ENCODE results near the gene ABCC1.
A peak's percentile ranks its signal among the peaks of the same experiment; 100 is the strongest.

The ABCC1 gene

DNA sequence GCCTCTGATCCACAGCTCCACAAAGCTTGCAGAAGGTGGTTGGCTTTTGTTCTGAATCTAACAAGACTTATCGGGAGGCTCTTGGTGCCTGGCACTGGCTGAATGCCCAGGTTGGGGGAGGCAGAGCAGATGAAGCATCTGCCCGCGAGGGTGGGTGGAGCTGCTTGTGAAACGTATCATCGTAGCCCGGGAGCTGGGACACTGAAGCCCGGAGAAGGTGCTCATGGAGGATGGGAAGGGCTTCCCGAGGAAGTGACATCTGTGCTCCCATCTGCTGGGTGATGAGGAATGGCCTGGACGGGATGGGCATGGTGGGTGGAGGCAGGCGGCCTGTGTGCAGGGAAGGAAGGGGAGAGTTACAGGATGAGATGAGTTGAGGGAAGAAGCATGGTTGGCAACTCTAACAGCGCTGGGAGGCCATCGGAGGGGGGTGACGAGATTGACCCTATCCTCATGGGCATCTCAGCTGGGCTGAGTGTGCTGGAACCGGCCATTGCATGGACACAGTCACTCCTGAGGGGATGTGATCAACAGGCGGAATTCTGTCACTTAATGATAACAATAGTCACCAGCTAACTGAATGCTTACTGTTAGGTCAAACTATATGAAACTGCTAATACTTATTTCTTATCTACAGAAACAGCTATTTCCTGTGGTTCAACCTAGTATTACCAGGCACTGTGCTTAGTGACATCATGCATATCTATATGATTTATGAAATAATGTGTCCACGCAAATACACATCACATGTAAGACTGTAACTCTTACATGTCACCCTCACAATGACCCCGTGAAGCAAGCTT is 171.2 kb downstream of the ABCC1 start:
- DNase-seq = peak; percentile 83 to 88

GRCh38 chr16:16121185-16121727 is 171.8 kb downstream of the ABCC1 start:
- DNase-seq = no peak

DNA sequence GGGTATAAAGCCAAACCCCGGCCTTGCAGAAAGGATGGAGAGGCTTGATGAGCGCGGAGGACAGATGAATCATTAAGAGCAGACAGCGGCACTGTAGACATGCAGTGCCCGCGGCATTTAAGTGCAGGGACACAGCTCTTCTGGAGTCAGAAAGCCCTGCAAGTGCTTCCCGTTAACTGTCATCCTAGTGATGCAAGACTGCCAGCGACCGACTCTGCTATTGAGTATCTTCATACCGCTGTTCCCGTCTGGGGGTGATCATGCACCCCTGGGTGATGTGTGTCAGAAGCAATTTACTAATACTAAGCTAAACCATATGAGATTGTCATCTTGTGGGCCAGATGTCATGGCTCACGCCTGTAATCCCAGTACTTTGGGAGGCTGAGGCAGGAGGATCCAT is 172.8 kb downstream of the ABCC1 start:
- no peak for DNase-seq

DNA sequence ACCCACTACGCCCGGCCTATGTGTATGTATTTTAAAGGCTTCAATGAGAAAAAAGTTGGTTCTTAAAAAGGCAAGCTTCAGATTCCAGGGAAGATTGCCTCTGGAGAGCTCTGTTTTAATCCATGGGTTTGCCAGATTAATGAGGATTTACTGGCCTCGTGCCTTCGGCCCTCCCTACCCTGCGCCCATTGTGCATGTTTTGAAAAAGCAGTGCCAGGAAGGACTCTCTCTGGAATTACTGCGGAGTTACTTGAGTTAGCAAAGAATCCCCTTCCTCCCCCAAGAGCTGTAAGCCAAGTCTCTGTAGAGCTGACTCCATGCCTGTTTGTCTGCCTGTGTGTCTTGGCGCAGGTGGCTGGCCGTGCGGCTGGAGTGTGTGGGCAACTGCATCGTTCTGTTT is 175.0 kb downstream of the ABCC1 start:
- no peak for DNase-seq

DNA sequence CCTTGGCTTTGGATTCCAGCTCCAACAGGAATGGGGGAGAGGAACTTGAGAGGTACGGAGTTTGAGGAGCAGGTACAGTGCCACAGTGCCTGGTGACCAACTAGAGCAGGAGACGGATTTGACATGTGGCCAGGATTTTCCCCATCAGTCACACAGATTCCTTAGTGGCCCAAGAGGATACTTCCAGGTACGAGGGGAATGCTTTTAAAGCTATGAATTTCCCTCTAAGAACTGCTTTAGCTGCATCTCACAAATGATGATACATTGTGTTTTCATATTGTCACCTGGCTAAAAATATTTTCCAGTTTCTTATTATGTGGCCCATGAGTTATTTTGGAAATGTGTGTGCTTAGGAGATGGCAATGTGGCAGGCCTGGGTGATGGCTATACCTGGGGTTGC is 175.6 kb downstream of the ABCC1 start:
- DNase-seq = no peak

- no peak for DNase-seq
Observed at GRCh38 chr16:16126896-16127295, 177.5 kb downstream of the ABCC1 start.

GRCh38 chr16:16127469-16128116 is 178.2 kb downstream of the ABCC1 start:
- DNase-seq = peak; percentile 41 to 51

- no peak for DNase-seq
Observed at GRCh38 chr16:16131204-16131603, 181.8 kb downstream of the ABCC1 start.

- no peak for DNase-seq
Observed at GRCh38 chr16:16131659-16132058, 182.2 kb downstream of the ABCC1 start.

DNA sequence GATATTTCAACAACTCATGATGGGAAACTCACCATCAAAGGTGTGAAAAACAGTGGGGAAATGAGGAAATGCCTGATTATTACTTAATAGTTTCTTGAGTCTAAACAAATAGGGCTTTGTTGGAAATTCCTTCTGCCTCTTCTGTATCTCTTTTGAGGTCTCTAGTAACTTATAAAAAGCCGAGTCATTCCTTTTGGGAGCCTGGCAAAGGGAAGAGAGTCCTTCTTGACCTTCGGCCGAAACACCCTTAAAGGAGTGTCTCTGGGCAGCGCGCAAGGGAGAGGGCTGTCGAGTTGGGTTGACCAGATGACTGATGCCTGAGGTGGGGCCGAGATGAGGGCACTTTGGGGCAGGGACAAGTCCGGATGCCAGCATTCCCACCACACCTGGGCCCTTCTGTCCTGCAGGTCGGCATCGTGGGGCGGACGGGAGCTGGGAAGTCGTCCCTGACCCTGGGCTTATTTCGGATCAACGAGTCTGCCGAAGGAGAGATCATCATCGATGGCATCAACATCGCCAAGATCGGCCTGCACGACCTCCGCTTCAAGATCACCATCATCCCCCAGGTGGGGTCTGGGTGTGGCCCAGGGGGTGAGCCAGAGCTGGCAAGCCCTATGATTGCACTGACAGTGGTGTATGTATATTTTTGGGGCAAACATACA is 184.7 kb downstream of the ABCC1 start:
- no peak for DNase-seq

GRCh38 chr16:16136588-16136987 is 187.2 kb downstream of the ABCC1 start:
- no peak for DNase-seq

DNA sequence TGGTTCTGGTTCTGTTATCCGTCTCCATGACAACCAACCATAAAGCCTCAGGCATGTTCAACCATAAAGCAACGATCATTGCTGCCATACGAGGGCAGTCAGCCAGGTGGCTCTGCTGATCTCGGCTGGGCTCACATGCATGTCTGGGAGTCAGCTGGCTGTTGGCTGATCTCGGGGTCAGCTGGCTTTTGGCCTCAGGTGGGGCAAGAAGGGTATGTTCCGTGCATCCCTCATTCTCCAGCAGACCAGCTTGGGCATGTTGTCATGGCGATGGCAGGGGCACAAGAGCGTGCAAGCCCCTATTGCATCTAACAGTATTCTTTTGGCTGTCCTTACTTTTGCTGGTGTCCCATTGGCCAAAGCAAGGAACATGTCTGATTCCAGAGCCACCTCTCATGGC is 187.7 kb downstream of the ABCC1 start:
- DNase-seq = no peak

GRCh38 chr16:16138034-16138635 is 188.7 kb downstream of the ABCC1 start:
- no peak for DNase-seq

DNA sequence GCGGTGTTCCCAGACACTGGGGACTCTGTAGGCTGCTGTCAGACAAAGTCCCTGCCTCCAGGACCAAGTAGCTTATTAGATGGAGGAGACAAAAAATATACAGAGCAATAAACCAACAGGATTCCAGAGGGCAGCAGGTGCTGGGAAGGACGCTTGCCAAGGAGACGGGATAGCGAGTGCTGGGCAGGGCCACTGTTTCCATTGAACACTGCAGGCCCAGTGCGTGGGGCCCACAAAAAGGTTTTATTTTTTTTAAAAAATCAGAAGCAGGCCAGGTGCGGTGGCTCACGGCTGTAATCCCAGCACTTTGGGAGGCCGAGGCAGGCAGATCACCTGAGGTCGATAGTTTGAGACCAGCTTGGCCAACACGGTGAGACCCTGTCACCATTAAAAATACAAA is 189.6 kb downstream of the ABCC1 start:
- DNase-seq = no peak

GRCh38 chr16:16139806-16140205 is 190.4 kb downstream of the ABCC1 start:
- DNase-seq = no peak

GRCh38 chr16:16140537-16140936 is 191.1 kb downstream of the ABCC1 start:
- DNase-seq = no peak

DNA sequence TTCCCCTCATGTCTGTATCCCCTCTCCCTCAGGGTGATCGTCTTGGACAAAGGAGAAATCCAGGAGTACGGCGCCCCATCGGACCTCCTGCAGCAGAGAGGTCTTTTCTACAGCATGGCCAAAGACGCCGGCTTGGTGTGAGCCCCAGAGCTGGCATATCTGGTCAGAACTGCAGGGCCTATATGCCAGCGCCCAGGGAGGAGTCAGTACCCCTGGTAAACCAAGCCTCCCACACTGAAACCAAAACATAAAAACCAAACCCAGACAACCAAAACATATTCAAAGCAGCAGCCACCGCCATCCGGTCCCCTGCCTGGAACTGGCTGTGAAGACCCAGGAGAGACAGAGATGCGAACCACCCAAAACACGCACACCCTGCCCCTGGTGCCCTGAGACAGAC is 191.7 kb downstream of the ABCC1 start:
- DNase-seq = no peak

DNA sequence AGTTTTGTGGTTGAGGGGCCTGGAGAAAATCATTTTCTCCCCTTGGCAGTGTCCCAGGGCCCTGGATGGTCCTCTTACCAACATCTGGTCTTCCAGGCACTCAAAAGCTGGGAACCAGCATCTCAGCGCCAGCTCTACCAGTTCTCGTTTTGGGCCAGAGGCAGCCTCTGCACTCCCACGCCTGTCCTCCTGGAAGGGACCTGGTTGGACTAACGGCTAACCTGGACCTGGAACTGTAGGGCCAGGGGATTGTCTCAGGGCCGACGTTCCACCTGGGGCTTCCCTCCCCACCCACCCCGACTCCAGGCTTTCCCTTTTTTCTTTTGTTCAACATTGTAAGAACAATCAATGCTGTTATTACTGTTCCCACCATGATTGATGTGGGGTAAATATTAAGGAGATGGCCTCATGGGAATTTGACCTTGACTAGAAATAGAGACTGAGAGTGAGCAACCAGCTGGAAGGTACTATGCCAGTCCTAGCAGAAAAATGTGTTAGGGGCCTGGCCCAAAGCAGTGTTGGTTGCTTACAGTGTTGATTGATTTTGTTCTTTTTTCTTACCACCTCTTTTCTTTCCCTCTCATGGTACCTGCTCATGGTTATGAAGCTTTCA is 192.5 kb downstream of the ABCC1 start:
- DNase-seq = no peak

GRCh38 chr16:16143038-16143763 is 193.8 kb downstream of the ABCC1 start:
- no peak for DNase-seq

DNA sequence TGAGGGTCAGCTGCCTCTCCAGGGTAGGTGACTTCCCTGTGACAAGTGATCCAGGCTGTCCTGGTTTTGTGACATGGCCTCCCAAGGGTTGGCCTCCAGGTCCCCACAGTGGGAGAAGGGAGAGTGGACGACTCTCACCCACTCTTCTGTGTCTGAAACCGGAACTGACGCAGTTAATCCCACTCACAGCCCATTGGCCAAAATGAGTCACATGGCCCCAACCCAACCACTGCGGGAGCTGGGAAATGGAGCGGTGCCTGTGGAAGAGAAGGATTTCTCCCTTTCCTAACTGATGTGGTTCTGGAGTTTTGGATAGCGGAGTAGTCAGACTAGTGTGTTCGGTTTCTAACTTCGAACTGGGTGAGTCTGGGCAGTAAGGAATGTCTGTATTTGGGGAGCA is 194.5 kb downstream of the ABCC1 start:
- DNase-seq = no peak

- no peak for DNase-seq
Observed at GRCh38 chr16:16144416-16144815, 195.0 kb downstream of the ABCC1 start.

GRCh38 chr16:16145286-16145685 is 195.9 kb downstream of the ABCC1 start:
- no peak for DNase-seq
